NCI-H2171 (cell line): ENCODE measurements around the gene AADACL3.
"Not testable (repeated sequence)": the region's sequence is repeated elsewhere in the genome, so short reads cannot be mapped to it uniquely, and the experiment has no call there.

Experiments
- DNase-seq: peaks from one replicate; lab custom pipeline; 2025; lab: John Stamatoyannopoulos, UW

AADACL3 gene

GRCh38 chr1:12715896-12716437 lies at the start of gene AADACL3:
Gene AADACL3, plus strand, starts transcription at chr1:12716110. Its CDS starts 67 bp downstream, at chr1:12716177.
- DNase-seq: no peak

GRCh38 chr1:12666141-12666735 lies 49.7 kb upstream of the AADACL3 start:
- no peak for DNase-seq

- DNase-seq: peak; percentile 41
Measured at GRCh38 chr1:12669529-12670068, 46.3 kb upstream of the AADACL3 start.

GRCh38 chr1:12674358-12674757 lies 41.6 kb upstream of the AADACL3 start:
- DNase-seq: no peak

GRCh38 chr1:12676122-12676521 lies 39.8 kb upstream of the AADACL3 start:
- DNase-seq: not testable (repeated sequence)

- no peak for DNase-seq
Measured at GRCh38 chr1:12677565-12677964, 38.3 kb upstream of the AADACL3 start.

- no peak for DNase-seq
Measured at GRCh38 chr1:12678350-12678749, 37.6 kb upstream of the AADACL3 start.

- DNase-seq: no peak
Measured at GRCh38 chr1:12678820-12679219, 37.1 kb upstream of the AADACL3 start.

GRCh38 chr1:12690156-12690555 lies 25.8 kb upstream of the AADACL3 start:
- DNase-seq: no peak

- no peak for DNase-seq
Measured at GRCh38 chr1:12692967-12693782, 22.7 kb upstream of the AADACL3 start.

- DNase-seq: no peak
Measured at GRCh38 chr1:12696658-12697057, 19.3 kb upstream of the AADACL3 start.

- no peak for DNase-seq
Measured at GRCh38 chr1:12697397-12697796, 18.5 kb upstream of the AADACL3 start.

- no peak for DNase-seq
Measured at GRCh38 chr1:12703821-12704451, 12.0 kb upstream of the AADACL3 start.

GRCh38 chr1:12706061-12706460 lies 9.8 kb upstream of the AADACL3 start:
- no peak for DNase-seq

GRCh38 chr1:12708396-12709090 lies 7.4 kb upstream of the AADACL3 start:
- DNase-seq: no peak

GRCh38 chr1:12709091-12709491 lies 6.8 kb upstream of the AADACL3 start:
- no peak for DNase-seq

- DNase-seq: no peak
Measured at GRCh38 chr1:12709696-12710095, 6.2 kb upstream of the AADACL3 start.

GRCh38 chr1:12711536-12711935 lies 4.4 kb upstream of the AADACL3 start:
- DNase-seq: no peak

GRCh38 chr1:12712076-12712475 lies 3.8 kb upstream of the AADACL3 start:
- no peak for DNase-seq

- DNase-seq: no peak
Measured at GRCh38 chr1:12712929-12713328, 3.0 kb upstream of the AADACL3 start.

GRCh38 chr1:12713651-12714050 lies 2.3 kb upstream of the AADACL3 start:
- DNase-seq: not testable (repeated sequence)
